Endothelial cell of umbilical vein (primary cell): ENCODE measurements around the gene HBA2.

ENCODE experiments used
- EZH2 ChIP-seq: IDR thresholded peaks from 2 replicates; pipeline ENCODE4 v1.6.1; 2012; ENCODE audit warnings: borderline replicate concordance, low read depth, mild to moderate bottlenecking, moderate library complexity, low read length, inconsistent platforms; ENCODE audit not compliant: severe bottlenecking
- FOS ChIP-seq: IDR thresholded peaks from 2 replicates; pipeline ENCODE4 v1.6.1; 2011; ENCODE audit warnings: mild to moderate bottlenecking, low read length, moderate library complexity, borderline replicate concordance; ENCODE audit not compliant: insufficient read depth
- GATA2 ChIP-seq: IDR thresholded peaks from 2 replicates; pipeline ENCODE4 v1.7.0; 2011; ENCODE audit warnings: low read depth, mild to moderate bottlenecking, moderate library complexity, mixed read lengths, low read length; ENCODE audit not compliant: insufficient read length, insufficient read depth
- JUN ChIP-seq: IDR thresholded peaks from 2 replicates; pipeline ENCODE4 v1.6.1; 2011; ENCODE audit warnings: borderline replicate concordance, low read depth; ENCODE audit not compliant: insufficient read length, insufficient read depth
- MYC ChIP-seq: IDR thresholded peaks from one replicate; pipeline ENCODE4 v1.6.1; 2011; ENCODE audit warnings: mild to moderate bottlenecking, low read depth, low read length
- POLR2A ChIP-seq: IDR thresholded peaks from 2 replicates; pipeline ENCODE4 v1.6.1; 2012; ENCODE audit warnings: low read depth, mild to moderate bottlenecking, control low read depth, low read length
- POLR2AphosphoS5 ChIP-seq: IDR thresholded peaks from 2 replicates; pipeline ENCODE4 v1.6.1; 2012; ENCODE audit warnings: low read depth, mild to moderate bottlenecking, control low read depth, low read length, moderate library complexity; ENCODE audit not compliant: insufficient read depth
- TF ChIP-seq, protein P1 (sequence below), 2 donors: IDR thresholded peaks; 1 replicate in 1 of 2; 2 replicates in 1 of 2; pipeline ENCODE4 v1.5.1; 2011; ENCODE audit warnings: low read length in 2 of 2, mild to moderate bottlenecking in 2 of 2, moderate library complexity in 2 of 2, control low read depth in 1 of 2, inconsistent platforms in 1 of 2, low read depth in 1 of 2; ENCODE audit not compliant: insufficient read depth in 1 of 2; ENCODE audit errors: extremely low read depth in 1 of 2
- TF ChIP-seq, protein P2 (sequence below): IDR thresholded peaks from 2 replicates; pipeline ENCODE4 v1.6.1; 2011; ENCODE audit not compliant: insufficient read depth, insufficient read length

DNA sequence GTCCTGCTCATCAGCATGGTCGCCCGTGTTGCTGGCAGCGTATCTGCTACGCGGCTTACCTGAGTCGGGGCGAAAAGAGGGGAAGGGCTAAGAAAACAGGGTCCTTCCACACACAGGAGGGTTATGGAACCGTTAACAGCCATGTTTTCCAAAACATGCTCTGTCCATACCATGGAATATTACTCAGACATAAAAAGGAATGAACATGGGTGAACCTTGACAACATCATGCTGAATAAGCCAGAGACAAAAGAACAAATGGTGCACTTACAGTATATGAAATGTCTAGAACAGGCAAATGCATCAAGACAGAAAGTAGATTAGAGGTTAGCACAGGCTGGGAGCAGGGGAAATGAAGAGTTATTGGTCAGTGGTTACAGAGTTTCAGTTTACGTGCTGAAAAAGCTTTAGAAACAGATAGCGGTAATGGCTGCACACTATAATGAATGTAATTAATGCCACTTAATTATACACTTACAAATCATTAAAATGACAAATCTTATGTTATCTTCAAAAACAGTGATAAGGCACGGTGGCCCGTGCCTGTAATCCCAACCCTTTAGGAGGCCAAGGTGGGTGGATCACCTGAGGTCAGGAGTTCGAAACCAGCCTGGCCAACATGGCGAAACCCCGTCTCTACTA is 42.0 kb upstream of the HBA2 start:
- TF ChIP-seq EZH2: no peak
- no peak for TF ChIP-seq POLR2A
- TF ChIP-seq, protein P1, sequence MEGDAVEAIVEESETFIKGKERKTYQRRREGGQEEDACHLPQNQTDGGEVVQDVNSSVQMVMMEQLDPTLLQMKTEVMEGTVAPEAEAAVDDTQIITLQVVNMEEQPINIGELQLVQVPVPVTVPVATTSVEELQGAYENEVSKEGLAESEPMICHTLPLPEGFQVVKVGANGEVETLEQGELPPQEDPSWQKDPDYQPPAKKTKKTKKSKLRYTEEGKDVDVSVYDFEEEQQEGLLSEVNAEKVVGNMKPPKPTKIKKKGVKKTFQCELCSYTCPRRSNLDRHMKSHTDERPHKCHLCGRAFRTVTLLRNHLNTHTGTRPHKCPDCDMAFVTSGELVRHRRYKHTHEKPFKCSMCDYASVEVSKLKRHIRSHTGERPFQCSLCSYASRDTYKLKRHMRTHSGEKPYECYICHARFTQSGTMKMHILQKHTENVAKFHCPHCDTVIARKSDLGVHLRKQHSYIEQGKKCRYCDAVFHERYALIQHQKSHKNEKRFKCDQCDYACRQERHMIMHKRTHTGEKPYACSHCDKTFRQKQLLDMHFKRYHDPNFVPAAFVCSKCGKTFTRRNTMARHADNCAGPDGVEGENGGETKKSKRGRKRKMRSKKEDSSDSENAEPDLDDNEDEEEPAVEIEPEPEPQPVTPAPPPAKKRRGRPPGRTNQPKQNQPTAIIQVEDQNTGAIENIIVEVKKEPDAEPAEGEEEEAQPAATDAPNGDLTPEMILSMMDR (IDR thresholded peaks at IDR 0.05; ENCODE audit: extremely low read depth in 1 of 2, insufficient read depth in 1 of 2, low read depth in 1 of 2, low read length in 2 of 2): no peak
- TF ChIP-seq FOS: no peak
- no peak for TF ChIP-seq GATA2
- TF ChIP-seq POLR2AphosphoS5: no peak
- TF ChIP-seq MYC: no peak
- TF ChIP-seq JUN: no peak
- TF ChIP-seq, protein P2, sequence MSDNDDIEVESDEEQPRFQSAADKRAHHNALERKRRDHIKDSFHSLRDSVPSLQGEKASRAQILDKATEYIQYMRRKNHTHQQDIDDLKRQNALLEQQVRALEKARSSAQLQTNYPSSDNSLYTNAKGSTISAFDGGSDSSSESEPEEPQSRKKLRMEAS: no peak
